GM23338 (cell line): ENCODE results near the gene CPNE2. TPM values are rescaled to one million over a fixed set of nuclear protein-coding genes. Genes with fewer than 3 reads are reported as not detected.

Source experiments
- ATAC-seq: fragments of 200-7000 bp; cut with Tn5 transposase; 3 replicates; pipeline ENCODE4 v1.9.1; 2020
- DNase-seq: peaks from one replicate; pipeline ENCODE4 v3.0.0-alpha.2; 2015; ENCODE audit warnings: low spot score
- H2AFZ ChIP-seq: fragments of 200-600 bp; sonication (generic); 2 replicates; pipeline ENCODE4 v1.8.0; 2016; ENCODE audit warnings: antibody characterized with exemption, mild to moderate bottlenecking, moderate library complexity
- H3F3A ChIP-seq: fragments of 200-600 bp; sonication (generic); replicated peaks from 2 replicates; pipeline ENCODE4 v1.8.0; 2017; ENCODE audit warnings: antibody characterized with exemption, mixed run types, low read depth
- H3K27ac ChIP-seq: fragments of 200-600 bp; sonication (generic); 2 replicates; pipeline ENCODE4 v1.6.1; 2016; ENCODE audit warnings: low read depth
- H3K27me3 ChIP-seq: fragments of 200-600 bp; sonication (generic); 2 replicates; pipeline ENCODE4 v1.8.0; 2016; ENCODE audit warnings: mild to moderate bottlenecking, mixed run types, moderate library complexity; ENCODE audit not compliant: insufficient read depth
- H3K36me3 ChIP-seq: fragments of 200-600 bp; sonication (generic); 2 replicates; pipeline ENCODE4 v1.8.0; 2016; ENCODE audit warnings: mild to moderate bottlenecking; ENCODE audit not compliant: insufficient read depth
- H3K4me1 ChIP-seq: fragments of 200-600 bp; sonication (generic); 2 replicates; pipeline ENCODE4 v1.8.0; 2016; ENCODE audit warnings: mild to moderate bottlenecking, moderate library complexity; ENCODE audit not compliant: insufficient read depth
- H3K4me2 ChIP-seq: fragments of 200-600 bp; sonication (generic); 2 replicates; pipeline ENCODE4 v1.7.1; 2017; ENCODE audit warnings: mixed run types
- H3K4me3 ChIP-seq: fragments of 200-600 bp; sonication (generic); 2 replicates; pipeline ENCODE4 v1.6.1; 2016; ENCODE audit warnings: mixed run types
- H3K79me2 ChIP-seq: fragments of 200-600 bp; sonication (generic); replicated peaks from 2 replicates; pipeline ENCODE4 v1.8.0; 2017; ENCODE audit warnings: mild to moderate bottlenecking; ENCODE audit not compliant: insufficient read depth
- H3K9me2 ChIP-seq: fragments of 200-600 bp; sonication (generic); 2 replicates; pipeline ENCODE4 v1.8.0; 2017; ENCODE audit not compliant: insufficient read depth
- H4K20me1 ChIP-seq: fragments of 200-600 bp; sonication (generic); replicated peaks from 2 replicates; pipeline ENCODE4 v1.8.0; 2017; ENCODE audit warnings: mild to moderate bottlenecking; ENCODE audit not compliant: insufficient read depth
- H3K27ac Mint-ChIP-seq: 2 replicates; pipeline ENCODE4 v1.8.0; 2020; ENCODE audit warnings: inconsistent platforms, mild to moderate bottlenecking, moderate library complexity, mixed read lengths
- H3K27me3 Mint-ChIP-seq: 3 replicates; pipeline ENCODE4 v1.8.0; 2022; ENCODE audit warnings: low read depth, mild to moderate bottlenecking, moderate library complexity, mixed read lengths, inconsistent platforms; ENCODE audit not compliant: insufficient read depth, poor library complexity
- H3K36me3 Mint-ChIP-seq: 3 replicates; pipeline ENCODE4 v1.8.0; 2021; ENCODE audit warnings: low read depth, mild to moderate bottlenecking, inconsistent platforms, moderate library complexity, mixed read lengths
- H3K4me1 Mint-ChIP-seq: 3 replicates; pipeline ENCODE4 v1.8.0; 2020; ENCODE audit warnings: mild to moderate bottlenecking, inconsistent platforms, mixed read lengths
- H3K4me3 Mint-ChIP-seq: 3 replicates; pipeline ENCODE4 v1.8.0; 2021; ENCODE audit warnings: moderate library complexity, mild to moderate bottlenecking, inconsistent platforms, mixed read lengths
- H3K9me3 Mint-ChIP-seq: 3 replicates; pipeline ENCODE4 v1.8.0; 2020; ENCODE audit warnings: moderate library complexity, mild to moderate bottlenecking, inconsistent platforms, mixed read lengths
- CREB1 ChIP-seq: fragments of 250-450 bp; sonication (Bioruptor Pico); IDR thresholded peaks from 2 replicates; pipeline ENCODE4 v1.5.0; 2020; ENCODE audit warnings: low read depth, mild to moderate bottlenecking, moderate library complexity
- EZH2 ChIP-seq: fragments of 200-600 bp; sonication (generic); IDR thresholded peaks from one replicate; pipeline ENCODE4 v1.8.0; 2017; ENCODE audit warnings: antibody characterized with exemption, mild to moderate bottlenecking, low read depth; ENCODE audit not compliant: unreplicated experiment
- EZH2phosphoT487 ChIP-seq: fragments of 200-600 bp; sonication (generic); IDR thresholded peaks from one replicate; pipeline ENCODE4 v1.8.1; 2018; ENCODE audit warnings: antibody characterized with exemption; ENCODE audit not compliant: unreplicated experiment
- JUNB ChIP-seq: IDR thresholded peaks from one replicate; pipeline ENCODE4 v1.6.1; 2016; ENCODE audit warnings: antibody characterized with exemption; ENCODE audit not compliant: unreplicated experiment
- NANOG ChIP-seq: IDR thresholded peaks from 2 replicates; pipeline ENCODE4 v1.6.1; 2016; ENCODE audit warnings: antibody characterized with exemption, borderline replicate concordance
- POLR2AphosphoS5 ChIP-seq: IDR thresholded peaks from 2 replicates; pipeline ENCODE4 v1.6.1; 2016; ENCODE audit warnings: antibody characterized with exemption, low read depth
- REST ChIP-seq: IDR thresholded peaks from one replicate; pipeline ENCODE4 v1.6.1; 2018; ENCODE audit warnings: antibody characterized with exemption; ENCODE audit not compliant: unreplicated experiment
- STAT1 ChIP-seq: IDR thresholded peaks from one replicate; pipeline ENCODE4 v1.6.1; 2016; ENCODE audit warnings: antibody characterized with exemption; ENCODE audit not compliant: unreplicated experiment
- ZNF114 ChIP-seq: fragments of 250-450 bp; sonication (Bioruptor Pico); IDR thresholded peaks from 2 replicates; pipeline ENCODE4 v1.5.0; 2020; ENCODE audit warnings: mild to moderate bottlenecking, moderate library complexity
- ZNF331 ChIP-seq: fragments of 250-450 bp; sonication (Bioruptor Pico); IDR thresholded peaks from 2 replicates; pipeline ENCODE4 v1.5.0; 2020; ENCODE audit warnings: low read depth, mild to moderate bottlenecking, moderate library complexity
- polyA plus RNA-seq: library from polyadenylated mRNA; unstranded; fragments of >200 nt; fragmentation: Nextera tagmentation; extraction: Ambion mirVana; gene quantifications from 2 replicates; pipeline ENCODE4 v1.2.1, GENCODE V29; 2016
- total RNA-seq: library from RNA; depleted of rRNA; stranded (reverse); fragments of >200 nt; shearing (Covaris generic); gene quantifications from 2 replicates; pipeline ENCODE4 v1.2.3, GENCODE V29; 2014
- TF ChIP-seq, protein P1 (sequence below): fragments of 250-450 bp; sonication (Bioruptor Pico); IDR thresholded peaks from 2 replicates; pipeline ENCODE4 v1.5.0; 2020; ENCODE audit warnings: mild to moderate bottlenecking, moderate library complexity
- TF ChIP-seq, protein P2 (sequence below), 2 experiments: fragments of 200-600 bp in 1 of 2; sonication (generic) in 1 of 2; conservative IDR thresholded peaks; 2 replicates each; pipeline versions ENCODE4 v1.5.1 to v1.6.1; 2016 to 2017; ENCODE audit warnings: antibody characterized with exemption in 2 of 2, low read depth in 2 of 2, mild to moderate bottlenecking in 2 of 2, moderate library complexity in 1 of 2

Gene CPNE2
- total and polyA plus RNA-seq, 2 experiments from 2014 or later: 7.1 to 11.3 TPM

DNA sequence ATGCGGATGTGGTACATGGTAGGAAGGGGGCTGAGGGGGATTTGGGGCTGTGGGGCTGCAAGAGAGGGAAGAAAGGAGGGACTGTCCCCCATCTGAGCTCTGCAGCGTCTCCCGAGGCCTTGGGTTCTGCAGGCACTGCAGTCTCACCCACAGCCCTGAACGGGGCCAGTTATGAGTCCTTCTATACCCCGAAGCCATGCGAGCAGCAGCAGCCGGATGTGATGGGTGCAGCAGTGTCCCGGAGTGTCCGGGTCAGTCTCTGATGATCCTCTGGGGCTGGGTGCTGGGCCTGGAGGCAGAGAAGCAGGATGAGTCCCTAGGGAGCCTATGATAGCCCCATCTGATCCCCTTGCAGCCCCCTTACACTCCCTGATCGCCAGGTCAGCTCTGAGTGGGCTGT, 41.5 kb downstream of the CPNE2 start:
- H4K20me1 ChIP-seq: no peaks in the 10 kb centered on the region
- no peak overlapping the region for H2AFZ ChIP-seq
- no peak overlapping the region for H3K27ac Mint-ChIP-seq
- H3K27me3 ChIP-seq: no peaks in the 10 kb centered on the region
- ATAC-seq (no peak), DNase-seq (no peak)
- no peak overlapping the region for H3K27ac ChIP-seq
- peaks cover 14% of the 10 kb centered on the region for H3K27me3 Mint-ChIP-seq
- H3K4me1 ChIP-seq: no peaks in the 10 kb centered on the region
- no peaks in the 10 kb centered on the region; the same call in 2 of the 3 replicates for H3K9me3 Mint-ChIP-seq
- H3F3A ChIP-seq: no peaks in the 10 kb centered on the region
- no peak overlapping the region for H3K4me3 ChIP-seq
- H3K36me3 Mint-ChIP-seq: no peaks in the 10 kb centered on the region
- no peak overlapping the region for H3K4me2 ChIP-seq
- no peak overlapping the region for H3K4me3 Mint-ChIP-seq
- H3K9me2 ChIP-seq: no peaks in the 10 kb centered on the region
- H3K79me2 ChIP-seq: no peaks in the 10 kb centered on the region
- TF ChIP-seq ZNF114 (no peak), EZH2phosphoT487 (no peak)
- peaks cover 9% of the 10 kb centered on the region for H3K4me1 Mint-ChIP-seq
- H3K36me3 ChIP-seq: no peaks in the 10 kb centered on the region

GRCh38 chr16:57134982-57135381, 42.6 kb downstream of the CPNE2 start:
- H3K4me3 ChIP-seq: no peak overlapping the region
- H3K27me3 Mint-ChIP-seq: peaks cover 17% of the 10 kb centered on the region
- no peak overlapping the region for H3K27ac Mint-ChIP-seq
- H3K9me3 Mint-ChIP-seq: no peaks in the 10 kb centered on the region; the same call in 2 of the 3 replicates
- no peaks in the 10 kb centered on the region for H3K27me3 ChIP-seq
- no peaks in the 10 kb centered on the region for H3F3A ChIP-seq
- no peak overlapping the region for H3K4me3 Mint-ChIP-seq
- H3K9me2 ChIP-seq: no peaks in the 10 kb centered on the region
- H3K4me1 ChIP-seq: no peaks in the 10 kb centered on the region
- ATAC-seq (no peak), DNase-seq (no peak)
- no peaks in the 10 kb centered on the region for H3K79me2 ChIP-seq
- H3K4me2 ChIP-seq: no peak overlapping the region
- TF ChIP-seq REST (no peak), CREB1 (CRISPR knock-in tag) (no peak), EZH2 (no peak), NANOG (no peak), JUNB (no peak), ZNF114 (no peak), STAT1 (no peak), POLR2AphosphoS5 (no peak), EZH2phosphoT487 (no peak), ZNF331 (no peak)
- TF ChIP-seq, protein P1, sequence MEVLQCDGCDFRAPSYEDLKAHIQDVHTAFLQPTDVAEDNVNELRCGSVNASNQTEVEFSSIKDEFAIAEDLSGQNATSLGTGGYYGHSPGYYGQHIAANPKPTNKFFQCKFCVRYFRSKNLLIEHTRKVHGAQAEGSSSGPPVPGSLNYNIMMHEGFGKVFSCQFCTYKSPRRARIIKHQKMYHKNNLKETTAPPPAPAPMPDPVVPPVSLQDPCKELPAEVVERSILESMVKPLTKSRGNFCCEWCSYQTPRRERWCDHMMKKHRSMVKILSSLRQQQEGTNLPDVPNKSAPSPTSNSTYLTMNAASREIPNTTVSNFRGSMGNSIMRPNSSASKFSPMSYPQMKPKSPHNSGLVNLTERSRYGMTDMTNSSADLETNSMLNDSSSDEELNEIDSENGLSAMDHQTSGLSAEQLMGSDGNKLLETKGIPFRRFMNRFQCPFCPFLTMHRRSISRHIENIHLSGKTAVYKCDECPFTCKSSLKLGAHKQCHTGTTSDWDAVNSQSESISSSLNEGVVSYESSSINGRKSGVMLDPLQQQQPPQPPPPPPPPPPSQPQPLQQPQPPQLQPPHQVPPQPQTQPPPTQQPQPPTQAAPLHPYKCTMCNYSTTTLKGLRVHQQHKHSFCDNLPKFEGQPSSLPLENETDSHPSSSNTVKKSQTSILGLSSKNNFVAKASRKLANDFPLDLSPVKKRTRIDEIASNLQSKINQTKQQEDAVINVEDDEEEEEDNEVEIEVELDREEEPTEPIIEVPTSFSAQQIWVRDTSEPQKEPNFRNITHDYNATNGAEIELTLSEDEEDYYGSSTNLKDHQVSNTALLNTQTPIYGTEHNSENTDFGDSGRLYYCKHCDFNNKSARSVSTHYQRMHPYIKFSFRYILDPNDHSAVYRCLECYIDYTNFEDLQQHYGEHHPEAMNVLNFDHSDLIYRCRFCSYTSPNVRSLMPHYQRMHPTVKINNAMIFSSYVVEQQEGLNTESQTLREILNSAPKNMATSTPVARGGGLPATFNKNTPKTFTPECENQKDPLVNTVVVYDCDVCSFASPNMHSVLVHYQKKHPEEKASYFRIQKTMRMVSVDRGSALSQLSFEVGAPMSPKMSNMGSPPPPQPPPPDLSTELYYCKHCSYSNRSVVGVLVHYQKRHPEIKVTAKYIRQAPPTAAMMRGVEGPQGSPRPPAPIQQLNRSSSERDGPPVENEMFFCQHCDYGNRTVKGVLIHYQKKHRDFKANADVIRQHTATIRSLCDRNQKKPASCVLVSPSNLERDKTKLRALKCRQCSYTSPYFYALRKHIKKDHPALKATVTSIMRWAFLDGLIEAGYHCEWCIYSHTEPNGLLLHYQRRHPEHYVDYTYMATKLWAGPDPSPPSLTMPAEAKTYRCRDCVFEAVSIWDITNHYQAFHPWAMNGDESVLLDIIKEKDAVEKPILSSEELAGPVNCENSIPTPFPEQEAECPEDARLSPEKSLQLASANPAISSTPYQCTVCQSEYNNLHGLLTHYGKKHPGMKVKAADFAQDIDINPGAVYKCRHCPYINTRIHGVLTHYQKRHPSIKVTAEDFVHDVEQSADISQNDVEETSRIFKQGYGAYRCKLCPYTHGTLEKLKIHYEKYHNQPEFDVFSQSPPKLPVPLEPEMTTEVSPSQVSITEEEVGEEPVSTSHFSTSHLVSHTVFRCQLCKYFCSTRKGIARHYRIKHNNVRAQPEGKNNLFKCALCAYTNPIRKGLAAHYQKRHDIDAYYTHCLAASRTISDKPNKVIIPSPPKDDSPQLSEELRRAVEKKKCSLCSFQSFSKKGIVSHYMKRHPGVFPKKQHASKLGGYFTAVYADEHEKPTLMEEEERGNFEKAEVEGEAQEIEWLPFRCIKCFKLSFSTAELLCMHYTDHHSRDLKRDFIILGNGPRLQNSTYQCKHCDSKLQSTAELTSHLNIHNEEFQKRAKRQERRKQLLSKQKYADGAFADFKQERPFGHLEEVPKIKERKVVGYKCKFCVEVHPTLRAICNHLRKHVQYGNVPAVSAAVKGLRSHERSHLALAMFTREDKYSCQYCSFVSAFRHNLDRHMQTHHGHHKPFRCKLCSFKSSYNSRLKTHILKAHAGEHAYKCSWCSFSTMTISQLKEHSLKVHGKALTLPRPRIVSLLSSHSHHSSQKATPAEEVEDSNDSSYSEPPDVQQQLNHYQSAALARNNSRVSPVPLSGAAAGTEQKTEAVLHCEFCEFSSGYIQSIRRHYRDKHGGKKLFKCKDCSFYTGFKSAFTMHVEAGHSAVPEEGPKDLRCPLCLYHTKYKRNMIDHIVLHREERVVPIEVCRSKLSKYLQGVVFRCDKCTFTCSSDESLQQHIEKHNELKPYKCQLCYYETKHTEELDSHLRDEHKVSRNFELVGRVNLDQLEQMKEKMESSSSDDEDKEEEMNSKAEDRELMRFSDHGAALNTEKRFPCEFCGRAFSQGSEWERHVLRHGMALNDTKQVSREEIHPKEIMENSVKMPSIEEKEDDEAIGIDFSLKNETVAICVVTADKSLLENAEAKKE (CRISPR knock-in tag): no peak
- TF ChIP-seq, protein P2, sequence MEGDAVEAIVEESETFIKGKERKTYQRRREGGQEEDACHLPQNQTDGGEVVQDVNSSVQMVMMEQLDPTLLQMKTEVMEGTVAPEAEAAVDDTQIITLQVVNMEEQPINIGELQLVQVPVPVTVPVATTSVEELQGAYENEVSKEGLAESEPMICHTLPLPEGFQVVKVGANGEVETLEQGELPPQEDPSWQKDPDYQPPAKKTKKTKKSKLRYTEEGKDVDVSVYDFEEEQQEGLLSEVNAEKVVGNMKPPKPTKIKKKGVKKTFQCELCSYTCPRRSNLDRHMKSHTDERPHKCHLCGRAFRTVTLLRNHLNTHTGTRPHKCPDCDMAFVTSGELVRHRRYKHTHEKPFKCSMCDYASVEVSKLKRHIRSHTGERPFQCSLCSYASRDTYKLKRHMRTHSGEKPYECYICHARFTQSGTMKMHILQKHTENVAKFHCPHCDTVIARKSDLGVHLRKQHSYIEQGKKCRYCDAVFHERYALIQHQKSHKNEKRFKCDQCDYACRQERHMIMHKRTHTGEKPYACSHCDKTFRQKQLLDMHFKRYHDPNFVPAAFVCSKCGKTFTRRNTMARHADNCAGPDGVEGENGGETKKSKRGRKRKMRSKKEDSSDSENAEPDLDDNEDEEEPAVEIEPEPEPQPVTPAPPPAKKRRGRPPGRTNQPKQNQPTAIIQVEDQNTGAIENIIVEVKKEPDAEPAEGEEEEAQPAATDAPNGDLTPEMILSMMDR (conservative IDR thresholded peaks at IDR 0.05; ENCODE audit: low read depth in 2 of 2): no peak
- H3K36me3 ChIP-seq: no peaks in the 10 kb centered on the region
- H3K36me3 Mint-ChIP-seq: no peaks in the 10 kb centered on the region
- H3K4me1 Mint-ChIP-seq: peaks cover 9% of the 10 kb centered on the region
- H3K27ac ChIP-seq: no peak overlapping the region
- no peaks in the 10 kb centered on the region for H4K20me1 ChIP-seq
- no peak overlapping the region for H2AFZ ChIP-seq
